ENCODE results near the gene AK9. TPM values are rescaled to one million over a fixed set of nuclear protein-coding genes. Genes with fewer than 3 reads are reported as not detected.

The AK9 gene
- total RNA-seq, 1 experiment from 2014 or later = 2.3 TPM

DNA sequence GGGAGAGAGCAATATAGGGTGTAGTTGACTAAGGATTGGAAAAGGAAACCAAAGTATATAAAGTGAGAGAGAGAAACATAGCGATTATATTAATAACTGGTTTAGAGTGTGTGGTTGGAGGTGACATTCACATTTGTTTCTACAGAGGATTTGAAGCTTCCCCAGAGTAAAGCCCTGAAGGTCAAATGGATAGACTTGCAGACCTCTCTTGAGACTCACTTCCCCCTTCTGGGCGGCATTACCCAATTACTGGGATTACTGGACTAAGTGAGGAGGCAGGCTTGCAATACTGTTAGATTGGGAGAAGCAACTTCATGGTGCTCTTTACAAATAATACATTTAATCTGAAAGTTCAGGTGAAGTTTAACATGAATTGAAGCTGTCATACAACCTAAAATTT is 10.8 kb upstream of the AK9 start:
- H3K4me3 ChIP-seq (ENCODE audit: low read depth in 2 of 2, low read length in 2 of 2) = no peak overlapping the region
- CTCF ChIA-PET = interaction anchor here (2.6 kb wide), 1 partner anchor 338 kb away, joined by 19 read pairs; no protein-coding TSS in a partner anchor
- intact Hi-C loops (cut with micrococcal nuclease; ENCODE audit: unreplicated experiment) = loop anchor here (10.0 kb wide), 1 partner anchor 163 kb away; no protein-coding TSS in a partner anchor
- DNase-seq (ENCODE audit: low read depth, low spot score) = no peak
- no peak overlapping the region for H3K27ac ChIP-seq (ENCODE audit: low read length)
- no peak for ATAC-seq
- H3K9me3 ChIP-seq (ENCODE audit: control insufficient read depth, insufficient read depth, low read depth, low read length) = no peaks in the 10 kb centered on the region
- TF ChIP-seq TCF7L2 (IDR thresholded peaks at IDR 0.05; ENCODE audit: low read depth, low read length) (no peak), POLR2AphosphoS5 (IDR thresholded peaks at IDR 0.05; ENCODE audit: low read depth, low read length) (no peak), SIN3A (IDR thresholded peaks at IDR 0.05; ENCODE audit: borderline replicate concordance, insufficient read depth, low read depth, low read length) (no peak)
- TF ChIP-seq, protein P1, sequence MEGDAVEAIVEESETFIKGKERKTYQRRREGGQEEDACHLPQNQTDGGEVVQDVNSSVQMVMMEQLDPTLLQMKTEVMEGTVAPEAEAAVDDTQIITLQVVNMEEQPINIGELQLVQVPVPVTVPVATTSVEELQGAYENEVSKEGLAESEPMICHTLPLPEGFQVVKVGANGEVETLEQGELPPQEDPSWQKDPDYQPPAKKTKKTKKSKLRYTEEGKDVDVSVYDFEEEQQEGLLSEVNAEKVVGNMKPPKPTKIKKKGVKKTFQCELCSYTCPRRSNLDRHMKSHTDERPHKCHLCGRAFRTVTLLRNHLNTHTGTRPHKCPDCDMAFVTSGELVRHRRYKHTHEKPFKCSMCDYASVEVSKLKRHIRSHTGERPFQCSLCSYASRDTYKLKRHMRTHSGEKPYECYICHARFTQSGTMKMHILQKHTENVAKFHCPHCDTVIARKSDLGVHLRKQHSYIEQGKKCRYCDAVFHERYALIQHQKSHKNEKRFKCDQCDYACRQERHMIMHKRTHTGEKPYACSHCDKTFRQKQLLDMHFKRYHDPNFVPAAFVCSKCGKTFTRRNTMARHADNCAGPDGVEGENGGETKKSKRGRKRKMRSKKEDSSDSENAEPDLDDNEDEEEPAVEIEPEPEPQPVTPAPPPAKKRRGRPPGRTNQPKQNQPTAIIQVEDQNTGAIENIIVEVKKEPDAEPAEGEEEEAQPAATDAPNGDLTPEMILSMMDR (IDR thresholded peaks at IDR 0.05) = no peak
- TF ChIP-seq, protein P2, sequence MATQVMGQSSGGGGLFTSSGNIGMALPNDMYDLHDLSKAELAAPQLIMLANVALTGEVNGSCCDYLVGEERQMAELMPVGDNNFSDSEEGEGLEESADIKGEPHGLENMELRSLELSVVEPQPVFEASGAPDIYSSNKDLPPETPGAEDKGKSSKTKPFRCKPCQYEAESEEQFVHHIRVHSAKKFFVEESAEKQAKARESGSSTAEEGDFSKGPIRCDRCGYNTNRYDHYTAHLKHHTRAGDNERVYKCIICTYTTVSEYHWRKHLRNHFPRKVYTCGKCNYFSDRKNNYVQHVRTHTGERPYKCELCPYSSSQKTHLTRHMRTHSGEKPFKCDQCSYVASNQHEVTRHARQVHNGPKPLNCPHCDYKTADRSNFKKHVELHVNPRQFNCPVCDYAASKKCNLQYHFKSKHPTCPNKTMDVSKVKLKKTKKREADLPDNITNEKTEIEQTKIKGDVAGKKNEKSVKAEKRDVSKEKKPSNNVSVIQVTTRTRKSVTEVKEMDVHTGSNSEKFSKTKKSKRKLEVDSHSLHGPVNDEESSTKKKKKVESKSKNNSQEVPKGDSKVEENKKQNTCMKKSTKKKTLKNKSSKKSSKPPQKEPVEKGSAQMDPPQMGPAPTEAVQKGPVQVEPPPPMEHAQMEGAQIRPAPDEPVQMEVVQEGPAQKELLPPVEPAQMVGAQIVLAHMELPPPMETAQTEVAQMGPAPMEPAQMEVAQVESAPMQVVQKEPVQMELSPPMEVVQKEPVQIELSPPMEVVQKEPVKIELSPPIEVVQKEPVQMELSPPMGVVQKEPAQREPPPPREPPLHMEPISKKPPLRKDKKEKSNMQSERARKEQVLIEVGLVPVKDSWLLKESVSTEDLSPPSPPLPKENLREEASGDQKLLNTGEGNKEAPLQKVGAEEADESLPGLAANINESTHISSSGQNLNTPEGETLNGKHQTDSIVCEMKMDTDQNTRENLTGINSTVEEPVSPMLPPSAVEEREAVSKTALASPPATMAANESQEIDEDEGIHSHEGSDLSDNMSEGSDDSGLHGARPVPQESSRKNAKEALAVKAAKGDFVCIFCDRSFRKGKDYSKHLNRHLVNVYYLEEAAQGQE (IDR thresholded peaks at IDR 0.05; ENCODE audit: insufficient read depth in 1 of 2, low read depth in 2 of 2, low read length in 1 of 2) = no peak
- in situ Hi-C loops (cut with HindIII; ENCODE audit: low pct_unique_long_range_greater_than_20kb, low sequenced_read_pairs) = loop anchor here (25.0 kb wide), 1 partner anchor 361 kb away; no protein-coding TSS in a partner anchor
- H3K36me3 ChIP-seq (ENCODE audit: control insufficient read depth, insufficient read depth, low read length) = no peaks in the 10 kb centered on the region
- POLR2A ChIA-PET = no interaction called here
- no TSS peak for BruUV-seq (replicated peaks)
- H3K4me1 ChIP-seq (ENCODE audit: control insufficient read depth, insufficient read depth, low read length) = no peaks in the 10 kb centered on the region
- H3K27me3 ChIP-seq (ENCODE audit: control insufficient read depth, insufficient read depth, low read length) = no peaks in the 10 kb centered on the region

DNA sequence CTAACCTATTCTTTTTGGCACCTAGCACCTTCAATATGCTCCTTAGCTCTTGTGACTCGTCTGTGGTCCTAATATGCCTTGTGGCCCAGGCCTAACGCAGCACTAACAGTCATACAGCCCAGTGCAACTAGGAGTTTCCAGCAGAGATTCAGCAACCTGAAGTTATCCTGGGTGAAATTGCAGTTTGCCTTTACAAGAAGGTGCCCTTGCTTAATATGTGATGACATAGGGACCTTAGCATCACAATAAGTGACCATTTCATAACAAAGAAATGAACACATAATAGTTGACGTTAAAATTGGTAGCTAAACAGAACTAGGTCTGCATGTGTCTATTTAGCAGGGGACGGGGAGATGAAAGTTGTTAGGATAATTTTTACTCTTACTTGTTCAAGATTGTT is 10.2 kb upstream of the AK9 start:
- Histone ChIP-seq H3K27ac (ENCODE audit: low read length) (no peak overlapping the region), H3K36me3 (ENCODE audit: control insufficient read depth, insufficient read depth, low read length) (no peaks in the 10 kb centered on the region), H3K9me3 (ENCODE audit: control insufficient read depth, insufficient read depth, low read depth, low read length) (no peaks in the 10 kb centered on the region), H3K4me1 (ENCODE audit: control insufficient read depth, insufficient read depth, low read length) (no peaks in the 10 kb centered on the region), H3K4me3 (ENCODE audit: low read depth in 2 of 2, low read length in 2 of 2) (no peak overlapping the region), H3K27me3 (ENCODE audit: control insufficient read depth, insufficient read depth, low read length) (no peaks in the 10 kb centered on the region)
- DNase-seq (ENCODE audit: low read depth, low spot score) (no peak), ATAC-seq (no peak)
- in situ Hi-C loops (cut with HindIII; ENCODE audit: low pct_unique_long_range_greater_than_20kb, low sequenced_read_pairs) = loop anchor here (25.0 kb wide), 1 partner anchor 361 kb away; no protein-coding TSS in a partner anchor
- TF ChIP-seq, protein P2 (IDR thresholded peaks at IDR 0.05; ENCODE audit: insufficient read depth in 1 of 2, low read depth in 2 of 2, low read length in 1 of 2) = no peak
- TF ChIP-seq POLR2AphosphoS5 (IDR thresholded peaks at IDR 0.05; ENCODE audit: low read depth, low read length) (no peak), TCF7L2 (IDR thresholded peaks at IDR 0.05; ENCODE audit: low read depth, low read length) (no peak)
- BruUV-seq (replicated peaks) = no TSS peak
- intact Hi-C loops (cut with micrococcal nuclease; ENCODE audit: unreplicated experiment) = loop anchor here (10.0 kb wide), 1 partner anchor 164 kb away; no protein-coding TSS in a partner anchor
- POLR2A ChIA-PET = no interaction called here
- CTCF ChIA-PET = interaction anchor here (2.6 kb wide), 1 partner anchor 338 kb away, joined by 19 read pairs; no protein-coding TSS in a partner anchor
